ENCODE results near the gene TUBB2A.
"Not testable (repeated sequence)": the region's sequence is repeated elsewhere in the genome, so short reads cannot be mapped to it uniquely, and the experiment has no call there.

The TUBB2A gene

GRCh38 chr6:3178666-3179065 lies 21.3 kb upstream of the TUBB2A start:
- not testable (repeated sequence) for DNase-seq

DNA sequence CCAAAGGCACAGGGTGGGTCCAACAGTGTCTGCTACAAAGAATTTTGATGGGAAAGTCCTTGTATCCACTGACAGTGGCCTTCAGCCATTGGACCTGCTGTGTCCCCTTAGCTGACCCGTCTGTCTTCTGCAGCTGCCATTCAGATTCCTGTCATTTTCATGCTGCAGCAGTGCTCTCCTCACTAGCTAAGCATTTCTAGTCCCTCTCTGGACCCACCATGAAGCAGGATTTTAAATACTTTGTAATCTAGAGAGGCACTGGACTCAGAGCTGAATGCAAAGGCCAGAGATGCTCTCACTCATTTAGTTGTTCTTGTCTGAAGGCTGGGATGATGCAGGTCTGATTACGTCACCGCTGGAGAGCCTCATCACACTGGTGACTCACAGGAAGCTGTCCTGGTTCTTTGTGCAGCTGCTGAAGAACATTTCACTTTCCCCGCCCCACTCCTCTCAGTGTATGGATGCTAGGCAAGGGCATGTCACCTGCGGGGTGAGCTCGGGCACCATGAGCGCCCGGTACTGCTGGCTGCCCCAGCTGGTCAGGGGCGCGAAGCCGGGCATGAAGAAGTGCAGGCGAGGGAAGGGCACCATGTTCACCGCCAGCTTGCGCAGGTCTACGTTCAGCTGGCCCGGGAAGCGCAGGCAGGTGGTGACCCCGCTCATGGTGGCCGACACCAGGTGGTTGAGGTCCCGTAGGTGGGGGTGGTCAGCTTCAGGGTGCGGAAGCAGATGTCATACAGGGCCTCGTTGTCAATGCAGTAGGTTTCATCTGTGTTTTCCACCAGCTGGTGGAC lies 19.4 kb upstream of the TUBB2A start:
- peak; percentile 23 to 32 for DNase-seq

DNA sequence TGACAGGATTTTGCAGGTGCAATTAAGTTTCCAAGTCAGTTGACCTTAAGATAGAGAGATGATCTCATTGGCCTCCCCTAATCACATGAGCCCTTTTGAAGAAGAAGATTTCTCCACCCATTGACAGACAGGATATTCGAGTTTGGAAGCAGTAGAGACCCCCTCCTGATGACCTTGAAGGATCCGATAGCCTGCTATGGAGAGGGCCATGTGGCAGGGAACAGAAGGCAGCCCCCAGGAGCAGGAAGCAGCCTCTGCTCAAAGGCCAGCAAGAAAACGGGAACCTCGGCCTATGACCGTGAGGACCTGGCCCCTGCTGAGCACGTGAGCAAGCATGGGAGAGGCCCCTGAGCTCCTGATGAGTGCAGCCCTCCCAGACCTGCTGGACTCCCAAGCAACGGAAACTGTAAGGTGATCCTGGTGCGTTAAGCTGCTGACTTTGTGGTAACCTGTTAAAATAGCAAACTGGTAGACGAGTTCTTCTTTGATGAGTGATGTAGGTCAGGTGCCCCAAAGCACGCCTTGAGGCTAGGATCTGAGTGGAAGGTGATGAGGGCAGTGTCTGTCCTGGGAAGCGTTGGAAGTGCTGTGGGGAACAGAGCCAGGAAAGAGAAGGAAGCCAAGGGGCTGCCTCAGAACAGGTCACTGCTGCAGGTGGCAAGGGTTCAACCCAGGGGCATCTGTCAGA lies 18.5 kb upstream of the TUBB2A start:
- DNase-seq, result no peak

GRCh38 chr6:3173636-3174089 lies 16.3 kb upstream of the TUBB2A start:
- not testable (repeated sequence) for DNase-seq

GRCh38 chr6:3172789-3173188 lies 15.4 kb upstream of the TUBB2A start:
- DNase-seq, result not testable (repeated sequence)

GRCh38 chr6:3171313-3172175 lies 14.2 kb upstream of the TUBB2A start:
- DNase-seq, result not testable (repeated sequence)

DNA sequence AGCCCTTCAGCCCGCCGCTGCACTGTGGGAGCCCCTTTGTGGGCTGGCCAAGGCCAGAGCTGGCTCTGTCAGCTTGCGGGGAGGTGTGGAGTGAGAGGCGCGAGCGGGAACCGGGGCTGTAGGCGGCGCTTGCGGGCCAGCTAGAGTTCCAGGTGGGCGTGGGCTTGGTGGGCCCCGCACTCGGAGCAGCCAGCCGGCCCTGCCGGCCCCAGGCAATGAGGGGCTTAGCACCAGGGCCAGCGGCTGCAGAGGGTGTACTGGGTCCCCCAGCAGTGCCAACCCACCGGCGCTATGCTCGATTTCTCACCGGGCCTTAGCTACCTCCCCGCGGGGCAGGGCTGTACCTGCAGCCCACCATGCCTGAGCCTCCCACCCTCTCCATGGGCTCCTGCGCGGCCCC lies 13.3 kb upstream of the TUBB2A start:
- DNase-seq, result not testable (repeated sequence)

- DNase-seq, result not testable (repeated sequence)
These were observed 10.7 kb upstream of the TUBB2A start for GRCh38 chr6:3168046-3168445.

- not testable (repeated sequence) for DNase-seq
These were observed 9.3 kb upstream of the TUBB2A start for GRCh38 chr6:3166535-3167225.

GRCh38 chr6:3165631-3166534 lies 8.5 kb upstream of the TUBB2A start:
- no peak for DNase-seq

GRCh38 chr6:3164388-3164787 lies 7.0 kb upstream of the TUBB2A start:
- no peak for DNase-seq

GRCh38 chr6:3163248-3163594 lies 5.9 kb upstream of the TUBB2A start:
- DNase-seq, result no peak

DNA sequence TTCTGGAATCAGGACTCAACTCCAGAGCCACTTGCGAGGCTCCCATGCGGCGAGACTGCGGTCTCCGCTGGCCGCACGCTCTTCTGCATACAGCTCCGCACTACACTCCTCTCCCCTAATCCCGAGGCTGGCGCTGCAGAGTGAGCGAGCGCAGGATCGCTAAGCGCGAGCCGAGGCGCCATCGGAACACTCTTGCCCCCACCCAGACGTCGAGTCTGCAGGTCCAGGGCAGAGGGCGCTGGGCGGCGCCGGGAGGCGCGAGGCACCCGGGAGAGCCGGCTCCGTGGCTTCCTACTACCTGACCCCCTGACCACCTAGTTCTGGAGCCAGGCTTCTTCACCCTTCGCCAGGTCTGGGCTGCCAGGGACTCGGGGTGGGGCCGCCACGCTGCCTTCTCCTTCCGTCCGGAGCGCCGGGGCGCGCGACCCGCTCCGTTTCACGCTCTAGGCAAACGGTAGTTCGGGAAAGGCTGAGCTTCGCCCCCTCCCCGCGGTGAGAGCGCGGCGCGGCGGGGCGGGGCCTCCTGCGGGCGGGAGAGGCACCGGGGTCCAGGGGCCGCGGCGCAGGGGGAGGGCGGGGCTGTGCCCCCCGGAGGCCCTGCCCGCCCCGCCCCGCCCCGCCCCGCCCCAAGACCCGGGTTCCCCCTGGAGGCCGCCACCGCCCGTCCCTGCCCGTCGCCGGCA lies 5.4 kb upstream of the TUBB2A start:
- DNase-seq, result peak; percentile 24 to 28

DNA sequence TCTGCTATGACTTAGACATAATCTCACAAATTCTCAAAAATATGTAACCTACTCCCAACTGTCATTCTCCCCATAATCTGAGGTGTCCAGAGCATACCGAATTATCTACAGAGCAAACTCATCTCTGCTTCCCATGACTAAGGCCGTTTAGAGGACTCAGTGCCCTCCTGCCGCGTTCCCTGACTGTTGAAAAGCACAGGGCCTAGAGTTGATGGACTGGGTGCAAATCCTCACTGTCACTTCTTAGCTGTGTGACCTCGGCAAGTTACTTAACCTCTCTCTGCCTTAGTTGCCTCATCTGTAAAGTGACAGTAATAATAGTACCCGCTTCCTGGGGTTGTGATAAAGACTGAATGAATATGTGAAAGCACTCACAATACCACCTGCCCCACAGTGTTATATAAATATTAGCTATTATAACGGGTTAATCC lies 4.7 kb upstream of the TUBB2A start:
- no peak for DNase-seq

- peak; percentile 63 to 64 for DNase-seq
These were observed 2.7 kb upstream of the TUBB2A start for GRCh38 chr6:3159805-3160781.

DNA sequence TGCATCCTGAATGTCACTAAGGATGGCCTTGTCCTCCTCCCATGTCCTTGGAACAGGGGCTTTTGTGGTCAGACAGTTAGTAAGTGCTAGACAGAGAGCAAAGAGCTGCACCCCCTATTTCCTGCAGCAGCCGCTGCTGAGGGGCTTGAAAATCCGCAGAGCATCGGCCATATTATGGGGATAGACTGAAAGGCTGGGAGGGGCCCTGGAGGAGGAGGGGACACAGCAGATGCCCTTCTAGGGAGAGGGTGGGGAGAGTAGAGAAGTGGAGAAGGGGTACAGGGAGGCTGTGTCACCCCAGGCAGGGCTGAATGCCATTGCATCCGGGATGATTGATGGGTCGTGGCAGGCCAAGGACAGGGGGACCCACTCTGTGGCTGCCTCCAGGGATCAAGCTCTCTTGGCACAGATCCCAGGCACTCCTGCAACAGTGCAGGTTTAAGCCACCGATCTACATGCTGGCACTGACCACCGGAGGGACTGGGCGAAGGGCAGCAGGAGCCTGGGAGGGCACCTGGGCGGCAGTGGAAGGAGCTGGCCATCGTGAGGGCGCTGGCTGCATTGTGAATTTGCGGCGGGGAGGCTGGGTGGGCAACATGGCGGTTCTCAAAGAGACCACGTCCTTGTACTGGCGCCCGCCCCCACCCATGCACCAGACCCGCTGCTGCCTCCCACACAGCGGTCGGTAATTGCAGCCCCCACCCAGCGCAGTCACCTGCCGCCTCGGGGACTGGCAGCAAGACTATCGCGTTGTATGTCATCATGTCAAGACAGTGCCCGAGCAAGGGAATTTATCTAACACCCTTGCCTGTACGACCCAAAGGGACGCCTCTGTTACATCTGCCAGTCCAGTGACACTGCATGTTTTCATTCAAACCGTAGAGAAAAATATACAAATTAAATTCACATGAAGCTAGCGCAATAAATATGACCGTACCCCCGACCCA lies 887 bp downstream of the TUBB2A start:
- DNase-seq, result peak; percentile 5 to 11

DNA sequence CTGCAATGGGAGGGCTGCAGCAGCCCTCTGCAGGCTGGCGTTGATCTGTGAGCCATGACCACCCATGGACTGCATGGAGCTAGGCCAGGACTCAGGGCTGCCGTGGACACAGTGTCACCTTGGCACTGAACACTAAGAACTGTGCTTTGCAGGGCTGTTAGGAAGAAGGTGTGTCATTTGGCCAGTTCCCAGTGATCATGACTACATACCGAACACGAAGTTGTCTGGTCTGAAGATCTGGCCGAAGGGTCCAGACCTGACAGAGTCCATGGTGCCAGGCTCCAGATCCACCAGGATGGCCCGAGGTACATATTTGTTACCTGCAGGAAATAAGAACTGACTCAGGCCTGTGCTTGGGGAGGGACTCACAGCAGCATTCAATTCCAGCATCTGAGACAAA lies 1.9 kb downstream of the TUBB2A start:
- not testable (repeated sequence) for DNase-seq

- DNase-seq, result no peak
These were observed 4.7 kb downstream of the TUBB2A start for GRCh38 chr6:3152689-3153088.
